T-helper 17 cell (primary cell): ENCODE data around the gene NIPBL. TPM values are rescaled to one million over a fixed set of nuclear protein-coding genes. Genes with fewer than 3 reads are reported as not detected.
"Not testable (repeated sequence)": the region's sequence is repeated elsewhere in the genome, so short reads cannot be mapped to it uniquely, and the experiment has no call there.

Experiments
- ATAC-seq: fragments of 150-1000 bp; cut with Tn5 transposase; 2 replicates; pipeline ENCODE4 v1.10.0; 2021; ENCODE audit warnings: mild to moderate bottlenecking, moderate library complexity
- DNase-seq, 3 donors: peaks; one replicate each; pipeline versions ENCODE4 v3.0.0 to v3.0.0-alpha.2; 2020 to 2021
- H3K9me3 ChIP-seq: one replicate; pipeline ENCODE4 v1.7.0; 2013; ENCODE audit warnings: low read length, mild to moderate bottlenecking; ENCODE audit not compliant: control insufficient read depth, poor library complexity, severe bottlenecking
- H3K27ac Mint-ChIP-seq: one replicate; pipeline ENCODE4 v1.8.0; 2022; ENCODE audit warnings: mild to moderate bottlenecking, moderate library complexity, mixed read lengths
- H3K27me3 Mint-ChIP-seq: one replicate; pipeline ENCODE4 v1.8.0; 2022; ENCODE audit warnings: mixed read lengths
- H3K36me3 Mint-ChIP-seq: one replicate; pipeline ENCODE4 v1.8.0; 2022; ENCODE audit warnings: low read depth, mixed read lengths
- H3K4me1 Mint-ChIP-seq: one replicate; pipeline ENCODE4 v1.8.0; 2022; ENCODE audit warnings: mild to moderate bottlenecking, mixed read lengths
- H3K4me3 Mint-ChIP-seq: one replicate; pipeline ENCODE4 v1.8.0; 2022; ENCODE audit warnings: mild to moderate bottlenecking, moderate library complexity, mixed read lengths
- total RNA-seq, 4 donors: library from RNA in 2 of 4; stranded (reverse) in 2 of 4; gene quantifications; one replicate each; pipeline ENCODE4 v1.2.3 and lab custom pipeline; 2022 to 2026

The NIPBL gene
- total RNA-seq, 2 donors from 2014 or later = 113 to 118 TPM

- no peak for DNase-seq
- H3K9me3 ChIP-seq = no peaks in the 10 kb centered on the region
- ATAC-seq = no peak
- Mint-ChIP-seq H3K4me1 (no peaks in the 10 kb centered on the region), H3K27me3 (no peaks in the 10 kb centered on the region), H3K36me3 (no peaks in the 10 kb centered on the region), H3K4me3 (no peak overlapping the region), H3K27ac (no peak overlapping the region)
Measured at GRCh38 chr5:37086466-37087173, 210.1 kb downstream of the NIPBL start.

GRCh38 chr5:37088009-37088408 lies 211.4 kb downstream of the NIPBL start:
- ATAC-seq (no peak), DNase-seq (no peak)
- Mint-ChIP-seq H3K27ac (no peak overlapping the region), H3K4me3 (no peak overlapping the region), H3K27me3 (no peaks in the 10 kb centered on the region), H3K36me3 (no peaks in the 10 kb centered on the region), H3K4me1 (no peaks in the 10 kb centered on the region)
- no peaks in the 10 kb centered on the region for H3K9me3 ChIP-seq

- no peak overlapping the region for H3K27ac Mint-ChIP-seq
- H3K27me3 Mint-ChIP-seq = no peaks in the 10 kb centered on the region
- H3K9me3 ChIP-seq = no peaks in the 10 kb centered on the region
- no peaks in the 10 kb centered on the region for H3K4me1 Mint-ChIP-seq
- H3K36me3 Mint-ChIP-seq = no peaks in the 10 kb centered on the region
- DNase-seq (no peak), ATAC-seq (no peak)
- H3K4me3 Mint-ChIP-seq = no peak overlapping the region
Measured at GRCh38 chr5:37090123-37090726, 213.7 kb downstream of the NIPBL start.

GRCh38 chr5:37090781-37091180 lies 214.2 kb downstream of the NIPBL start:
- no peaks in the 10 kb centered on the region for H3K27me3 Mint-ChIP-seq
- H3K4me3 Mint-ChIP-seq = no peak overlapping the region
- H3K9me3 ChIP-seq = no peaks in the 10 kb centered on the region
- H3K36me3 Mint-ChIP-seq = no peaks in the 10 kb centered on the region
- H3K4me1 Mint-ChIP-seq = no peaks in the 10 kb centered on the region
- no peak for DNase-seq
- ATAC-seq = no peak
- no peak overlapping the region for H3K27ac Mint-ChIP-seq

GRCh38 chr5:37093795-37094194 lies 217.2 kb downstream of the NIPBL start:
- not testable (repeated sequence) for H3K4me1 Mint-ChIP-seq, H3K27ac Mint-ChIP-seq, H3K36me3 Mint-ChIP-seq, ATAC-seq, DNase-seq, H3K9me3 ChIP-seq, H3K4me3 Mint-ChIP-seq, H3K27me3 Mint-ChIP-seq

GRCh38 chr5:37099267-37099666 lies 222.7 kb downstream of the NIPBL start:
- H3K4me3 Mint-ChIP-seq, ATAC-seq, H3K9me3 ChIP-seq, DNase-seq, H3K27ac Mint-ChIP-seq, H3K27me3 Mint-ChIP-seq, H3K4me1 Mint-ChIP-seq, H3K36me3 Mint-ChIP-seq: not testable (repeated sequence)

GRCh38 chr5:37103302-37103701 lies 226.7 kb downstream of the NIPBL start:
- Mint-ChIP-seq H3K4me1 (no peaks in the 10 kb centered on the region), H3K36me3 (peaks cover 10% of the 10 kb centered on the region), H3K4me3 (no peak overlapping the region), H3K27me3 (no peaks in the 10 kb centered on the region), H3K27ac (no peak overlapping the region)
- no peak for ATAC-seq
- no peaks in the 10 kb centered on the region for H3K9me3 ChIP-seq
- DNase-seq = no peak

- no peak overlapping the region for H3K4me3 Mint-ChIP-seq
- no peak overlapping the region for H3K27ac Mint-ChIP-seq
- H3K9me3 ChIP-seq = no peaks in the 10 kb centered on the region
- no peaks in the 10 kb centered on the region for H3K27me3 Mint-ChIP-seq
- ATAC-seq (no peak), DNase-seq (no peak)
- peaks cover 11% of the 10 kb centered on the region for H3K36me3 Mint-ChIP-seq
- peaks cover 18% of the 10 kb centered on the region for H3K4me1 Mint-ChIP-seq
Measured at GRCh38 chr5:37109338-37109737, 232.8 kb downstream of the NIPBL start.

- ATAC-seq (no peak), DNase-seq (no peak)
- H3K9me3 ChIP-seq = no peaks in the 10 kb centered on the region
- Mint-ChIP-seq H3K4me1 (peaks cover 18% of the 10 kb centered on the region), H3K27me3 (no peaks in the 10 kb centered on the region), H3K4me3 (no peak overlapping the region), H3K27ac (peak overlapping the region; percentile 0), H3K36me3 (peaks cover 11% of the 10 kb centered on the region)
Measured at GRCh38 chr5:37110135-37110534, 233.6 kb downstream of the NIPBL start.

- Mint-ChIP-seq H3K27me3 (no peaks in the 10 kb centered on the region), H3K4me3 (peak overlapping the region; percentile 69), H3K36me3 (peaks cover 11% of the 10 kb centered on the region), H3K4me1 (peaks cover 18% of the 10 kb centered on the region), H3K27ac (peak overlapping the region; percentile 49)
- no peaks in the 10 kb centered on the region for H3K9me3 ChIP-seq
- DNase-seq = no peak
- ATAC-seq = peak; percentile 65
Measured at GRCh38 chr5:37111426-37112382, 235.1 kb downstream of the NIPBL start.

GRCh38 chr5:37112383-37112991 lies 235.9 kb downstream of the NIPBL start:
- Mint-ChIP-seq H3K36me3 (peaks cover 12% of the 10 kb centered on the region), H3K27me3 (no peaks in the 10 kb centered on the region), H3K4me3 (peak overlapping the region; percentile 33), H3K4me1 (peaks cover 18% of the 10 kb centered on the region), H3K27ac (no peak overlapping the region)
- H3K9me3 ChIP-seq = no peaks in the 10 kb centered on the region
- ATAC-seq (no peak), DNase-seq (no peak)
